Stimulated activated naive CD8-positive, alpha-beta T cell treated with anti-CD3 and anti-CD28 coated beads, Interleukin-15, Interleukin-2, amounts not matched to agents 100 U/mL and 50 U/mL, for 24 hours (primary cell): ENCODE data around the gene YJEFN3.

Source experiments
- ATAC-seq: fragments of 150-1000 bp; cut with Tn5 transposase; one replicate; pipeline ENCODE4 v1.10.0; 2021
- DNase-seq: peaks from one replicate; pipeline ENCODE4 v3.0.0; 2021

YJEFN3 gene

GRCh38 chr19:19554074-19555023 is 25.6 kb downstream of the YJEFN3 start:
- peak; percentile 40 for ATAC-seq

GRCh38 chr19:19558055-19558454 is 29.3 kb downstream of the YJEFN3 start:
- no peak for DNase-seq
- ATAC-seq, result no peak

More at GRCh38 chr19:19554074-19555023, 25.6 kb downstream of the YJEFN3 start:
- peak; percentile 79 for DNase-seq

- ATAC-seq, result no peak
- DNase-seq, result no peak
Observed at GRCh38 chr19:19558636-19559035, 29.9 kb downstream of the YJEFN3 start.

- DNase-seq (no peak), ATAC-seq (no peak)
Observed at GRCh38 chr19:19559931-19560330, 31.2 kb downstream of the YJEFN3 start.

- ATAC-seq, result no peak
- DNase-seq, result no peak
Observed at GRCh38 chr19:19561946-19562664, 33.4 kb downstream of the YJEFN3 start.

GRCh38 chr19:19562665-19563347 is 34.1 kb downstream of the YJEFN3 start:
- no peak for DNase-seq
- ATAC-seq, result peak; percentile 71

GRCh38 chr19:19563348-19563848 is 34.7 kb downstream of the YJEFN3 start:
- no peak for ATAC-seq

GRCh38 chr19:19566306-19566705 is 37.6 kb downstream of the YJEFN3 start:
- DNase-seq (no peak), ATAC-seq (no peak)

More at GRCh38 chr19:19563348-19563848, 34.7 kb downstream of the YJEFN3 start:
- DNase-seq, result no peak

- ATAC-seq (no peak), DNase-seq (no peak)
Observed at GRCh38 chr19:19567391-19567790, 38.7 kb downstream of the YJEFN3 start.

GRCh38 chr19:19568802-19569756 is 40.4 kb downstream of the YJEFN3 start:
- DNase-seq (no peak), ATAC-seq (no peak)

GRCh38 chr19:19570571-19570970 is 41.9 kb downstream of the YJEFN3 start:
- DNase-seq, result no peak
- no peak for ATAC-seq

- ATAC-seq, result no peak
- DNase-seq, result no peak
Observed at GRCh38 chr19:19571071-19571786, 42.5 kb downstream of the YJEFN3 start.

GRCh38 chr19:19575411-19575810 is 46.7 kb downstream of the YJEFN3 start:
- no peak for DNase-seq
- ATAC-seq, result no peak

- ATAC-seq (no peak), DNase-seq (no peak)
Observed at GRCh38 chr19:19578252-19578651, 49.5 kb downstream of the YJEFN3 start.

GRCh38 chr19:19579533-19580361 is 51.0 kb downstream of the YJEFN3 start:
- no peak for ATAC-seq
- DNase-seq, result no peak

GRCh38 chr19:19580418-19580817 is 51.7 kb downstream of the YJEFN3 start:
- no peak for ATAC-seq

GRCh38 chr19:19581391-19581790 is 52.7 kb downstream of the YJEFN3 start:
- DNase-seq, result no peak
- ATAC-seq, result no peak

More at GRCh38 chr19:19580418-19580817, 51.7 kb downstream of the YJEFN3 start:
- DNase-seq, result no peak

- ATAC-seq, result no peak
- DNase-seq, result no peak
Observed at GRCh38 chr19:19582471-19582870, 53.8 kb downstream of the YJEFN3 start.

- DNase-seq (no peak), ATAC-seq (no peak)
Observed at GRCh38 chr19:19584356-19584755, 55.6 kb downstream of the YJEFN3 start.
